NCI-H2196 treated with DMSO at 0.1 percent for 48 hours (cell line): ENCODE data around the gene TMCO4.
"Not testable (repeated sequence)": the region's sequence is repeated elsewhere in the genome, so short reads cannot be mapped to it uniquely, and the experiment has no call there.

Experiments
- DNase-seq: peaks from one replicate; lab custom pipeline; 2025; ENCODE audit not compliant: unreplicated experiment; lab: John Stamatoyannopoulos, UW

TMCO4 gene

GRCh38 chr1:19814244-19814661 lies 14.5 kb upstream of the TMCO4 start:
- no peak for DNase-seq

DNA sequence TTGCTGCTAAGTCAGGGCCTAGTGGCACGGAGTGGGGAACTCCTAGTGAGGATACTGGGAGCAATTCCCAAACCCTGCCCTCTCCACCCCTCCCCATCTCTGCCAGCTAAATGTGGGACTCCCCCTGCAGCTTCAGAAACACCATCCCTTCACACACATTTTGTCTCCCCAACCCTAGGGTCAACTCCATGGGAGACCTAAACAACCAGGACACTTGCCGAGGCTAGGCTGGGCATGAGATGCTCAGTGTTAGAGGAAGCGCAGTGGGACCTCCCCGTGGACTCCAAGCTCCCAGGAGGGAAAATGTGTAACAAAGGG lies 13.9 kb upstream of the TMCO4 start:
- DNase-seq, result no peak

DNA sequence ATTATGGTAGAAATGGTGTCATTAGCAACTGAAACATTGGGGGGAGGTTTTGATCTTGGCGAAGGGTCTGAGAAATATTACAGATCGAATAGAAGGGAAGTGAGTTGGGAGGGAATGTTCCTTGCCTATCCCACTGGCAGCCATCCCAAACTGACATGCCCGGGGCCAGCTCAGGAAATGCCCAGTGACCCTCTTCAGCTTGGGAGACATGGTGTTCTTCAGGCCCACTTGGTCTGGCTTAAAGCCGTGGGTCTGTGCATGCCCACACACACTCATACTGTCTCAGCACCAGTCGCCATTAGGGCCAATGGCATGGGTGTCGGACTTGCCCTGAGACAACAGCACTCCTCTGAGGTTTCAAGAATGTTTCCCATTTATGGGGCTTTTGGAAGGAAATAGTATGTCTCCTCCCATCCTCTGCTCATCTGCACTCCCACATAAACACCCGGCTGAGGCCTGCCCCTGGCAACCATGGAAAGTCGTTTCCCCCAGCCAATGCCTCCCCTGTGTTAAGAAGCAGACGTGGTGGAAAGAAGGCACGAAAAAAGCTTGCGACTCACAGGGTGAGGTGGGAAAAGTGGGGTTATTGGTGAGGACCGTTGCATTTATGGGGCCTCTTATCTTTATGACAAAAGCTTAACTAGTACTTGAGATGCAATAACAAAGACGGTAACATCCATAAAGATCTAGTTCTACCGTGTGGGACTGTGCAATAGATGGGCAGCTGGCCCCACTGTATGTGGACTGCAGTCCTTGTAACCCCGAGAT lies 13.3 kb upstream of the TMCO4 start:
- no peak for DNase-seq

- DNase-seq, result no peak
Observed at GRCh38 chr1:19811206-19811851, 11.6 kb upstream of the TMCO4 start.

GRCh38 chr1:19809044-19809750 lies 9.5 kb upstream of the TMCO4 start:
- DNase-seq, result no peak

DNA sequence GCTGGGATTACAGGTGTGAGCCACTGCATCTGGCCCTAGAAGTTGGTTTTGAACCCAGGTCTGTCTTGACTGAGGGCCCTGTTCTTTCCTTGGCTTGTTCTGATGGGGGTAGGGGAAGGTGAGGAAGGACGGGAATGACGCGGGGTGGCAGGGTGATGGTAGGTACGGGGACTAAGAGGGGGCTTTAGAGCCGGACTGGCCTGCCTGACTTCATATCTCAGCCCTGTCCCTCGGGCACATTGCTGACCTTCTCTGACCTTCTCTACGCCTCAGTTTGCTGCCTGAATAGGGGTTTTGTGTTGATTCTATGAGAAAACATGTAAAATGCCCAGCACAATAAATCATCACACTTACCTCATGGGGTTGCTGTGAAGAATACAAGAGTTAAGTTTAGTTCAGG lies 8.6 kb upstream of the TMCO4 start:
- no peak for DNase-seq

DNA sequence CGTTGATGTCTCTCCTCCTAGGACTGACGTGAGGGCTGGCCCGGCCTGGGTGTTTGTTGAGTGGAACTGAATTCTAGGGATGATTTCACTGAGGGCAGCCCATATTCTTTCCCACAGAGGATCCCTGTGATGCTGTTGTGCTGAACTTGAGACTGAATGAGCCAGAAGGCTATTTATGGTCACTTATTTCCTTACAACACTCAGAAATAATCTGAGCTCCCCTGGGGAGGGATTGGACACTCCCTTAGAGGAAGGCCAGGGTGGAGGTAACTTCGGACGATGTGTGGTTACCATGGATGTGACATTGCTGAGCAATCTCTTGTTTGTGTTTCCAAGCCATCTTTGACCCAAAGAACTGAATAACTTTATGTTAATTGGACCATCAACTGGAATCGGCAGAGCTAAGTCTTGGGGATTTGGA lies 5.1 kb upstream of the TMCO4 start:
- no peak for DNase-seq

DNA sequence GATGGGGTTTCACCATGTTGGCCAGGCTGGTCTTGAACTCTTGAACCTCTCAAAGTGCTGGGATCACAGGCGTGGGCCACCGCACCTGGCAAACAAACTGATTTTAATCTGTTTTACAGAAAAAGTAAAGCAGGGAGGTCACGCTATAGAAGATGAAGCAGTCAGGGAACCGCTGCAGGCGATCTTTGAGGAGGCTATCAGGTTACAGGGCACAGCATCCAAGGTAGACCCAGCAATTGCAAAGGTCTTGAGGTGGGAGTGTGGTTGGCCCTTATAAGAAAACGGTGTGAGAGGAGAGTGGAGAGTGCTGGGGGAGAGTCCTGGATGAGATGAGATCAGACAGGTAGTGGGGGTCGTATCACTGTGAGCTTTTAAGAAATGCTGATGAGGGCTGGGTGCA lies 2.6 kb upstream of the TMCO4 start:
- no peak for DNase-seq

- DNase-seq, result no peak
Observed at GRCh38 chr1:19800076-19800804, 524 bp upstream of the TMCO4 start.

DNA sequence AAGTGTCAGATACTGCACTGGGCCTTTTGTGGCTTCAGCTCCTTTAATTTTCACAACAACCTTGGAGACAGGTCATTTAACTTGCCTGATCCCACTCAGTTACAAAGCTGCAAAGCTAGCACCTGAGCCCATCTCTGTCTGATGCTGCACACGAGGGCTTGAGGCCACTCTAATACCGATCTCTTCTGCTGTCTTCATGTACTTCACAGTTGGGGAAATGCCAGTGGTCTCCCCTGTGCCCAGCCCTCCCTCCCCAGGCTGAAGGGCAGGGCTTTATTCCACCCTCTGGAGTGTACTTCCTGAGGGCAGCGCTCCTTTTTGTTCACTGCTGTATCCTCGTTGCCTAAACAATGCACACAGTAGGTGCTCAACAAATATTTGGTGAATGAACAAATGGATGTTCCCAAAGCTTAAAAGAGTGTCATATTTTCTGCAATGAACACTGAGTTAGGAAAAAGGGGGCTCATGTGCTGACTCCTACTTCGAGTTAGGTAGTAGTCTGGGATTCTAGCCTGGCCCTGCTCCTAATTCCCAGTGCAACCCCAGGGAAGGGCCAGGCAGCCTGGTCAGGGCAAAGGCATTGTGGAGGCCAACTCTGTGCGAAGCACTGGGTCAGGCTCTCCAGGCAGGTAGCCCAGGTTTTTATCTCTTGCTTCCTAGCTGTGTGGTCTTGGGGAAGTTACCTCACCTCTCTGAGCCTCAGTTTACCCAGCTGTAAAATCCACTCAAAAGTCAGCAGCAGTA lies 1.1 kb downstream of the TMCO4 start:
- DNase-seq, result no peak

GRCh38 chr1:19797827-19798226 lies 1.9 kb downstream of the TMCO4 start:
- DNase-seq, result no peak

- DNase-seq, result no peak
Observed at GRCh38 chr1:19794583-19794982, 5.1 kb downstream of the TMCO4 start.

GRCh38 chr1:19793360-19794046 lies 6.2 kb downstream of the TMCO4 start:
- no peak for DNase-seq

DNA sequence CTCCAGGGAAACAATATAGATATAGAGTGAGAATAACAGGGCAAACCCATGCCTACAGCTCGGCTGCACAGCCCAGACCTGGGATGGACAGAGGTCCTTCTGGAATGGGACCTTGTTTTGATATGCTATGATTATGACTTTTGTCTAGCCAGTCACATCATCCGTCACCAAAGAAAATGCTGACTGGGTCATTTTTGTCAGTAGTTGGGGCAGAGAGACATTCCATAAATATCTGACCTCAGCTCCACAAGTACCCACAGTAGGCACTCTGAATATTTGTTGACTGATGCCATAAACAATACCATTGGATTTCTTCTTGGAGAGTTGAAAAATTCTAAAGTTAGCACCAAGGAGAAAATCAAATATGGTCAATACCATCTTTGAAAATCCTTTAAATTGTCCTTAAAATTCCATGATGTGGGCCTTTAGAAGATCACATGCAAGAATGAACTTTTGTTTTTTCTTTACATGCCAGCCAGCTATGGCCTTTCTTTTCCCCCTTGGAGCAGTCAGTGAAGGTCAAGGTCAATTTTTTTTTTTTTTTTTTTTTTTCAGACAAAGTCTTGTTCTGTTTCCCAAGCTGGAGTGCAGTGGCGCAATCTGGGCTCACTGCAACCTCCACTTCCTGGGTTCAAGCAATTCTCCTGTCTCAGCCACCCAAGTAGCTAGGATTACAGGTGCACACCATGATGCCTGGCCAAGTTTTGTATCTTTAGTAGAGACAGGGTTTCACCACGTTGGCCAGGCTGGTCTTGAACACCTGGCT lies 7.3 kb downstream of the TMCO4 start:
- DNase-seq, result no peak

DNA sequence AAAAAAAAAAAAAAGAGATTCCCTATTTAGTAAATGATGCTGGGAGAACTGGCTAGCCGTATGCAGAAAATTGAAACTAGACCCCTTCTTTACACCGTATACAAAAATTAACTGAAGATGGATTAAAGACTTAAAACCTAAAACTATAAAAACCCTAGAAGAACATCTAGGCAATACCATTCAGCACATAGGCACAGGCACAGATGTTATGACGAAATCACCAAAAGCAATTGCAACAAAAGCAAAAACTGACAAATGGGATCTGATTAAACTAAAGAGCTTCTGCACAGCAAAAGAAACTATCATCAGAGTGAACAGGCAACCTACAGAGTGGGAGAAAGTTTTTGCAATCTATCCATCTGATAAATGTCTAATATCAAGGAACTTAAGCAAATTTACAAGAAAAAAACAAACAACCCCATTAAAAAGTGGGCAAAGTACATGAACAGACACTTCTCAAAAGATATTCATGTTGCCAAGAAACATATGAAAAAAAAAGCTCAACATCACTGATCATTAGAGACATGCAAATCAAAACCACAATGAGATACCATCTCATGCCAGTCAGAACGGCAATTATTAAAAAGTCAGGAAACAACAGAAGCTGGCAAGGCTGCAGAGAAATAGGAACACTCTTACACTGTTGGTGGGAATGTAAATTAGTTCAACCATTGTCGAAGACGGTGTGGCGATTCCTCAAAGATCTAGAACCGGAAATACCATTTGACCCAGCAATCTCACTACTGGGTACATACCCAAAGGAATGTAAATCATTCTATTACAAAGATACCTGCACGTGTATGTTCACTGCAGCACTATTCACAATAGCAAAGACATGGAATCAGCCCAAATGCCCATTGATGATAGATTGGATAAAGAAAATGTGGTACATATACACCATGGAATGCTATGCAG lies 9.4 kb downstream of the TMCO4 start:
- DNase-seq, result not testable (repeated sequence)

DNA sequence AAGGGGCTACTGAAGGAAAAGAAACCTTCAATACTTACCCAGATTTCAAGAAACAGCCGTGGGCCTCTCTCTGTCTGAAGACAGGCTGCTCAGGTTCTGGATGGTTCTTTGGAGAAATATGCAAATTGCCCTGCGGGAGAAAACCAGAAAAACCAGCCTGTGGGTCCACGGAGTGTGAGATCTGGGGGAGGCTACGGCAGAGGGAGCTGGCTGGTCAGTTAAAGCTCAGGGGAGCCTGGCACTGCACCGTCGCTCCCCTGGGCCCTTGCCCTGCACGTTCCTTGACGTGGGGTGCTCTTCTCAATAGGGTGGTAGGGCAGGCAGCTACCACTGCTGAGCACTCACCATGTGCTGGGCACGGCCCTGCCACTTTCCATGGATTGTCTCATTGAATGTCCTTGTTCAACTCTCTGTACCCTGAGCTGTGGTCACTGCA lies 12.7 kb downstream of the TMCO4 start:
- DNase-seq, result no peak

- DNase-seq, result no peak
Observed at GRCh38 chr1:19785660-19786059, 14.1 kb downstream of the TMCO4 start.

GRCh38 chr1:19780267-19780877 lies 19.3 kb downstream of the TMCO4 start:
- no peak for DNase-seq
